NCI-H1694 (cell line): ENCODE measurements around the gene OR2V2.

Source experiments
- DNase-seq: peaks from one replicate; lab custom pipeline; 2025; lab: John Stamatoyannopoulos, UW

Gene OR2V2

DNA sequence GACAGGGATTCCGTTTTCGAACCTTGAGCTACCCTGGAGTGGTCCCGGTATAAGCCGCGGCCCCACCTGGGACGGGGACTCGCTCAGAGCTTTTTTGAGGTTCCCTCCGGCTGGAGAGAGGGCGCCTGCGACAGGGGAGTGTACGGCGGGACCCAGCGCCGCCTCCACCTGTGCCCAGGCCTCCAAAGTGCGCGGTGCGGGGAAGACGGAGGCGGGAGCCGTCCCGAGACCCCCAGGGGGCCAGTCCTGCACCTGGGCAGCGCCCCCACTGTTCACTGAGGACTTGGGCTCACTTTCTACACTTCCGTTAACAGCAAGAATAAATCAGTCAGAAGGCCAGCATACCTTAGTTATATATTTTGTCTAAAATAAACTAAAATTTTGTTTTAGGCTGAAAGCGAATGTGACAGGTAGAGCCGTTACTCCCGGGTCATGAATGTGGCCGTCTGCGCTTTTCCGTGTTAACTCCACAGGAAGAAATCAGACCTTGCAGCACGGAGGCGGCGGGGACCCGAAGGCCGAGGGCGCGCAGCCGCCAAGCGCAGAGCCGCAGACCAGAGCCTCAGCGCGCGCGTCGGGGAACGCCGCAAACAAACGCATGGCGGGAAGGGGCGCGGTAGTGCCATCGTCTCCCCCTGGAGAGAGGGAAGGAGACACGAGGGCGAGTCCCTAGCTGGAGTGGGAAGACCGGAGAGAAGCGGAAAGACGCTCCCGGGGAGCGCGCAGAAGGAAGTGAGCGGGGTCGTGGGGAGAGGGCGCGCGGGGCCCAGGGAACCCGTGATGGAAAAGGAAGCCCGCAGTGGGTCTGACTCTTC lies 43.5 kb downstream of the OR2V2 start:
- no peak for DNase-seq

DNA sequence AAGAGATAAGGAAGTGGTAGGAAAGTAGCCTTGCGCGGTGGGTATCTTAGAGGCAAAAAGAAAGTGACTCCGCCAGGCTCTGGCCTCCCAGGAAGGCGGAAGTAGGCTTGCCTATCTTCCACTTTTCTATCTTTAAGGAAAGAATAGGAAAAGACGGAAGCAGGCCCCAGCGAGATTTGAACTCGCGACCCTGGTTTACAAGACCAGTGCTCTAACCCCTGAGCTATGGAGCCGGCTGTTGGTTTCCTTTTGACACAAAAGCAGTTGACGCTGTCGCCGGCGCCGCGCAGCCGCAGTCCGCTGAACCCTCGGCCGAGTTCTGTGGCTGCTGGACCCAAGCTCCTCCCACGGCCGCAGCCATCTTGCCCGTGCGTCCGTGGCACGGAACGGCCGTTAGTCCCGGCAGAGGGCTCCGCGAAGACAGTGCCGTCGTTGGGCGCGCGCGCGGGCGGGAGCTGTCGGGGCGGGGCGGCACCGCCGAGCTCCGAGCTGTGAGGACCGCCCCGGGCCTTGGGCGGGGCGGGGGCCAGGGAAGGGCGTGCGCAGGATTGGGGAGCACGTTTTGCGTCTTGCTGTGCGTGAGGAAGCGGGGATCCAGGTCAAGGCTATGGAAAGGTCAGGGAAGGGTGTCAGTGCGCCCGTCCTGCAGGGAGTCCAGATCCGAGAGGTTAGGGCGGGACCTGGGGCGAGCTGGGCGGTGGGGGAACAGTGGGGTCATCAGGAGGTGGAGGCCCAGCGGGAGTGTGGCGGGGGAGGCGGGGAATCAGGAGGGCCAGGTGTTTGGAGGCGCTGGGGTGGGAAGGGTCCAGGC lies 44.3 kb downstream of the OR2V2 start:
- DNase-seq = no peak

DNA sequence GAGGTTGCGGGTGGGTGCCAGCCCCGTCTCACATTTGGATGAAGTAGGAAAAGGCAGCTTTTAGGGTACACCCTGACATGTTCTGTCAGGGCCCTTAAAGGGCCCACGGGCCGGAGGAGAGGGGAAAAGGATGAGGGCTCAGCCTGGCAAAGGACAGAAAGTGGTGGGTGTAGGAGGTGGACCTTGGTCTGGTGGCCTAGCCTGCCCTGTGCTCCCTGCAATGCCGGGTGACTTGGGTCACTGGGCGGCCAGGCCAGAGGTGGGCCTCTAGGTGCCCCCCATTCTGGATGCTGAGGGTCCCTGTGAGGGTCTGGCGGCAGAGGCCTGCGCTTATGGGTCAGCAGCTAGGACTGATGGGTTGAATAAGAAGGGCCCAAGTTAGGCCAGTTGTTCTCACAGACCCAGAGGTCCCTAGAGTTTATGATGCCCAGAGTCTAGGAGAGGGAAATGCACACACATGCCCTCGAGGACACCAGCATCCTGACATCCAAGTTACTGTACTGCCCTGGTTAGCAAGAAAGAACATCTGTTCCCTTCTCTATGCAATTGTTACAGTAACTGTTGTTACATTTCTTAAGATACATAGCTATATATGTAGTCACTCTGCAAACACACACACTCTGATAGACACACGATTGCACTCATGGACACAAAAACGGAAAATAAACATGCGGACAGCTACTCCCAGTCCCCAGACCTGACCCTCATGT lies 45.1 kb downstream of the OR2V2 start:
- DNase-seq = no peak

DNA sequence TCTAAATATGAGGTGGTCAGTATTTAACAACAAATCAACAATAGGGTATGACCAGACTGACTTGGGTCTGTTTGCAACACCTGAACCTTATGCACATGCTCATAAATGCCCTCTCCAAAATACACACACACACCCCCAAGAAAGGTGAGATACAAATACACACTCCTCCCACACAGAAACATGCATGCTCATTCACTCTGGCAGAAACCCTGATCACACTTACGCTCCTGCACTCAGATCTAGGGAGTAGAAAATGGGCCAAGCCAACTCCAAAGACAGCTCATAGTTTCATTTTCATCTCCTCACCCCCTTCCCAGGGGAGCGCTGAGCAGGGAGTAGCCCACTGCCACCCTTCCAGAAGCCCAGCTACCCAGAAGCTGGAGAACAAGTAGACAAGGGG lies 46.3 kb downstream of the OR2V2 start:
- no peak for DNase-seq

- no peak for DNase-seq
Observed at GRCh38 chr5:181194489-181195248, 47.3 kb downstream of the OR2V2 start.

GRCh38 chr5:181195249-181195761 lies 47.9 kb downstream of the OR2V2 start:
- DNase-seq = no peak

DNA sequence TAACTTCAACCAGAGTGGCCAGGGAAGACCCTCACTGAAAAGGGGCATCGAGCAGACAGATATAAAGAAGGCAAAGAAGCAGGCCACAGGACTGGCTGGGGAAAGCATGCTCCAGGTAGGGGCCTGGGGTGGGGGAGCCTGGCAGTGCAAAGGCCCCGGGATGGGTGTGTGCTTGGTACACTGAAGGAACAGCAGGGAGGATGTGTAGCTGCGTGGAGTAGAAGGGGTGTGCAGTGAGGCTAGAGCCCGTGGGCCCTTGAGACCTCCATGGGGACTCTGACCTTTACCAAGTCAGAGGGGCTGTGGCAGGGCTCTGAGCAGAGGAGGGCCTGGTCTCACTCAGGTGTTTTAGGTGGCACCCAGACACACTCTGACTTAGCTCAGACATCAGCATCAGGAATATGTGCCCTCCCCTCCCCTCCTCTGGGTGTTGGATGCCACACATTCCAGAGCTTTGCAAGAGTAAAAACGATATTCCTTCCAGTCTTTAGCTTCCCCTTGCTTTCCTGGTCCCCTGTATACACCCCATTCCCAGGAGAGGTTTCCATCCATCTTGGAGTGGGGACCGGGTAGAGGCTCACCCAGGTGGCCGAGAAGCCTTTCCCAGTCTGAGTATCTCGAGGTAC lies 50.1 kb downstream of the OR2V2 start:
- no peak for DNase-seq

GRCh38 chr5:181198106-181198685 lies 50.8 kb downstream of the OR2V2 start:
- no peak for DNase-seq

GRCh38 chr5:181198905-181199519 lies 51.6 kb downstream of the OR2V2 start:
- no peak for DNase-seq

DNA sequence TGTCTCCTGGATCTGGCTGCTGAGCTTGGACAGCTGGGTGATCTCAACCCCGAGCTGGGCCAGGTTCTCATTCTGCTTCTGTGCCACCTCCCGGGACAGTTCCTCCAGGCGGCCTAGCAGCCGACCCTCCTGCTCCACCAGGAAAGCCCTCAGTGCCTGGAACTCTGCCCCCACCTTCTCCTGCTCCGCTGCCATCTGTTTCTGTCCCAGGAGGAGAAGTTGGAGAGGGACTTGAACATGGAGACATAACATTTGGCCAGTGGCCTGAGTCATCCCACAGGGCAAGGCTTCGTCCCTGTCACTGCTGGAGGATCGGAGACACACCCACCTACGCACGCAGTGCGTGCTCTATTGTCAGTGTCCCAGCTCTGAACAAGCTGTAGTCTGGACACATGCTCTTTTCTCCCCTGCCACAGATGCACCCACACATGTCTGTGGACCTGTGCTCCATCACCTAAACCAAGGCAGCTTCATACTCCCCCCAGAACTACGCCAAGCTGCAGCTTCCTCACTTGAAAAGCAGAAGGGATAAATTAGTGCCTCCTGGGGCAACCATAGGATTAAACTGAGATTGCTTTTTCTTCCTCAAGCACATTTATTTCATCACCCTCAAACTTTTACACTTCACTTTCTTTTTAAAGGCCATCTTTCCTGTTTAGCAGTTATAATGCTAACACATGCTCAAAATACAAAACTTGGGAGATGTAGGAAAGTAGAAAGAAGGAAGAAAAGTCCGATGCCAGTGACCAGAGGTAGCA lies 52.7 kb downstream of the OR2V2 start:
- no peak for DNase-seq

GRCh38 chr5:181200816-181201215 lies 53.4 kb downstream of the OR2V2 start:
- no peak for DNase-seq

- no peak for DNase-seq
Observed at GRCh38 chr5:181203093-181203711, 55.8 kb downstream of the OR2V2 start.

DNA sequence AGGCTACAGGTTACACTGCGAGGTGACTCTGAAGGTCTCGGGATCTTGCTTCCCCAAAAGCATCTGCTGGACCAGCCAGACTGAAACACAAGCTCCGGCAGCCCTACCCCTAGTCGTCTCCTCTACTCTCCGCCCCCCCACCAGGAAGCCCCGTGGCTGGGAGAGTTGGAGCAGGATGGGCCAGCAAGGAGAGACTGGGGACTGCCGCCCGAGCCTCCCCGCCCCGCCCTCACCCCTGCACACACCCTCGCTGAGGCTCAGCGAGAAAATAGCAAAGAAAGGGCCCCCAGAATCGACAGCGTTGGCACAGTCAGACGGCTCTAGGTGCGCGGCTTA lies 56.4 kb downstream of the OR2V2 start:
- DNase-seq = no peak

DNA sequence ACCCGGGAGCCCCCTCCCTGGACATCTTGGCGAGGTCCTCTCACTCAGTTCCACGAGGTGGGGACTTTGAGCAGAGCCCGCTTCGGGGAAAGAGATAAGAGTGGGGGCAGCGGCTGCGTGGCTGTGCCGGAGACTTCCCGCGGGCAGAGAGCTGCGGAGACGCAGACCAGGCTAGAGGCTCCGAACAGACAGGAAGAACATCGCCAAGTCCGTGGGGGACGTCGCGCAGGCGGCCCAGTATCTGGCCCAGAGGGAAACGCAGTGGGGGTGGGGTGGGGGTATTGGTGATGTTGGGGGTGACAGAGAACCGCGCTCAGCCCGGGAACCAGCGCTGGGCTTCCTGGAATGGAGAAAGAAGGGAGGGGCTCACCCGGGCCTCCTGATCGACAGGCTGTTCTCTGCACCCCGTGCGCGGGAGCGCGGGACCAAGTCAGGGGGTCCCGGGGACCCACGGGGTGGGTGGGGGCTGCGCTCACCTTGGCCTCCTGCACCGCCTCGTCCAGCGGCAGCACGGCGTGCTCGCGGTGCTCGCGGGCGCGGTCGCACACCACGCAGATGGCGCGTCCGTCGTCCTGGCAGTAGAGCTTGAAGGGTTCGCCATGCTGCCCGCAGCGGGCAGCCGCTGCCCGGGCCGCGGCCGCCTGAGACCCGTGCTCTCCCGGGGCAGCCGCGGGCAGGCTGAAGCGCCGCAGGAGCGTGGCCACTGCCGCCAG lies 56.9 kb downstream of the OR2V2 start:
- DNase-seq = no peak

- no peak for DNase-seq
Observed at GRCh38 chr5:181204826-181205760, 57.7 kb downstream of the OR2V2 start, which contains the start of gene TRIM7. TSS of gene TRIM7 (minus strand) at chr5:181205196. CDS start at chr5:181205110, 86 bp downstream.

- DNase-seq = no peak
Observed at GRCh38 chr5:181205761-181206649, 58.6 kb downstream of the OR2V2 start.
